HG02759 (cell line): ENCODE results near the gene TMEM121.
A peak's percentile ranks its signal among the peaks of the same experiment; 100 is the strongest.
"Not testable (repeated sequence)": the region's sequence is repeated elsewhere in the genome, so short reads cannot be mapped to it uniquely, and the experiment has no call there.

Source experiments
- ATAC-seq: cut with Tn5 transposase; IDR thresholded peaks from one replicate; pipeline ENCODE4 v1.9.1; 2021; ENCODE audit warnings: mild to moderate bottlenecking, moderate library complexity; ENCODE audit not compliant: unreplicated experiment

Gene TMEM121

GRCh38 chr14:105567164-105568103, 41.1 kb downstream of the TMEM121 start:
- ATAC-seq, result not testable (repeated sequence)

GRCh38 chr14:105568140-105568843, 41.9 kb downstream of the TMEM121 start:
- not testable (repeated sequence) for ATAC-seq

GRCh38 chr14:105568859-105569766, 42.7 kb downstream of the TMEM121 start:
- no peak for ATAC-seq

GRCh38 chr14:105570482-105570881, 44.1 kb downstream of the TMEM121 start:
- no peak for ATAC-seq

GRCh38 chr14:105571181-105571951, 45.0 kb downstream of the TMEM121 start:
- not testable (repeated sequence) for ATAC-seq

- not testable (repeated sequence) for ATAC-seq
Measured at GRCh38 chr14:105572063-105572462, 45.7 kb downstream of the TMEM121 start.

- not testable (repeated sequence) for ATAC-seq
Measured at GRCh38 chr14:105573841-105574240, 47.5 kb downstream of the TMEM121 start.

GRCh38 chr14:105574411-105574810, 48.0 kb downstream of the TMEM121 start:
- ATAC-seq, result not testable (repeated sequence)

GRCh38 chr14:105575016-105575700, 48.8 kb downstream of the TMEM121 start:
- ATAC-seq, result peak; percentile 55

GRCh38 chr14:105576525-105577088, 50.2 kb downstream of the TMEM121 start:
- ATAC-seq, result no peak

- ATAC-seq, result no peak
Measured at GRCh38 chr14:105577314-105577861, 51.0 kb downstream of the TMEM121 start.

- no peak for ATAC-seq
Measured at GRCh38 chr14:105578070-105578469, 51.7 kb downstream of the TMEM121 start.

GRCh38 chr14:105579221-105579620, 52.8 kb downstream of the TMEM121 start:
- ATAC-seq, result not testable (repeated sequence)
